Frontal cortex (tissue), 4 donors: ENCODE data around the gene CALR3. TPM values are rescaled to one million over a fixed set of nuclear protein-coding genes. Genes with fewer than 3 reads are reported as not detected.

Experiments used
- DNase-seq, 2 donors: peaks; one replicate each; pipeline ENCODE4 v3.0.0; 2012; ENCODE audit warnings: low spot score in 2 of 2
- FAIRE-seq: peaks from 2 replicates; lab custom pipeline; 2012; peaks lifted over from hg19 to GRCh38; lab: Jason Lieb, UNC
- small RNA-seq: library from RNA; depleted of rRNA; stranded (forward); fragments of <200 nt; gene quantifications from one replicate; pipeline ENCODE3, GENCODE V24; 2014
- total RNA-seq: library from RNA; depleted of rRNA; stranded (reverse); fragments of >200 nt; gene quantifications from one replicate; pipeline ENCODE4 v1.2.3, GENCODE V29; 2014
- donor health status: control.
- donor health status: control.
- donor health status: control.

The CALR3 gene
- total RNA-seq, 1 donor from 2014 or later, result not detected

DNA sequence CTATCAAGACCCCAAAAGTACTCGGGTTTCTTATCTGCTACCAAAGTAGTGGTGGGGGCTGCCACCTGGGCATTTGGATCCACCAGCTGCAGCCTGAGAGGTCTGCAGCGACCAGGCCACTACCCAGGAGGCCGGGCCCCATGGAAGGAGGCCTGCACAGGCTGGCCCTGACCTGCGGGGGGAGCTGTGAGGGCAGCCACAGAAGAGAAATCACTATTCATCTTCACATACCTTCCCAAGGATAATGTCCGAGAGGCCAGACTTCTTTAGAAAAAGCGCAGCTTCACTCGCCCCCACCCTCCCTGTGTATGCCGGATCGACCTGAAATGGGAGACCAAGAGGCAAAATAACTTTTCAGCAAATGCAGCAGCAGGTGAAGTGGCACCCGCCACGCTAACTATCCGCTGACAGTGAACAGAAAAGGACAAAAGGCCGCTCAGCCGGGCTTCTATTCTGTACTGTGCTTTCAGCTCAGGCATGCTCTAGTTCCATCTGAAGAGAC is 54.3 kb downstream of the CALR3 start:
- DNase-seq (no peak), FAIRE-seq (no peak)

DNA sequence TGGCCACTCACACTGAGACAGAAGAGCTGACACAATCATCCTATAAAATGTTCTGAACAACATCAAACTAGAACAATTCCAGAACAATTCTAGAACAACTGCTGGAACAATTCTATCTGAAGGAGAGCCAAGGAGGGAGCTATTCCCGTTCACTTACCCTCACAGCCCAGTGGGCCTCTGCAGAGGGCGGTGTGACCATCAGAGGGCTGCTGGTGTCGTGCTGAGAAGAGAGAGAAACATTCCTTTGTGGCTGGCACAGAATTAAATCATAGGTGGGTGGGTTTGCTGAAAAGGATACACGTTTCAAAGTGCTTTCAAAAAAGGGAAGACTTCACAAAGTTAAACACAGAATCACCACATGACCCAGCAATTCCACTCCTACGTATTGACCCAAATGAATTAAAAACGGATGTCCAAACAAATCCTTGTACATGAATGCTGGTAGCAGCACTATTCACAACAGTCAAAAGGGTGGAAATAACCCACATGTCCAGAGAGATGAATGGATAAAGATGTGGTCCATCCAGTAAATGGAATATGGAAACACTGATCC is 59.1 kb downstream of the CALR3 start:
- DNase-seq (no peak), FAIRE-seq (no peak)

DNA sequence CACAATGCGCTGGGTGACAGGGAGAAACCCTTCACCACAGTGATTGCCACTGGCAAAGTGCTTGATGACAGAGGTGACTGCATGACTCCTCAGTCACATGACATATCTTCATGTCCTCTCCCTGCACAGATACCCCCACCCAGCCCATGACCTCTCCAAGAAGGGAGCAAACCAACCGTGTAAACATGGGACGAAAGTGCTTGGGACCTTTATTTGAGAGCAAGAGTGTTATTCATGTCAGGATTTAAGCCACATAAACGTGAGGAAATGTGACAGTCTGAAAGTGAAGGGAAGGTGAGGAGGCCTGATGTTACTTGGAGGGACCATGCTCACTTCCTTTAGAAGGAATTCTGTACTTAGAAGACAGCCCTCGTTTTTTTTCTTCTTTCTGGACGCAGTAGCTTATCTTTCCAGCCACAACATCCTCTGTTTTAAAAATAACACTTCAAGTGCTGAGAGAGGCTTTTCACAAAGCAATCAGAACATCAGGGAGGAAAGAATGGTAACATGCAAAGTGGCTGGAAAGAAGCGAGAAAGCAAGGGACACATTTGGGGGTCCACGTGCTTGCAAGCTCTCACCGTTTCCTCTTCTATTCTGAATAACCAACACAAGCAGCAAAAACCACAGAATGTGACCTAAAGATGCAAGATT is 59.8 kb downstream of the CALR3 start:
- no peak for FAIRE-seq
- DNase-seq, result no peak

DNA sequence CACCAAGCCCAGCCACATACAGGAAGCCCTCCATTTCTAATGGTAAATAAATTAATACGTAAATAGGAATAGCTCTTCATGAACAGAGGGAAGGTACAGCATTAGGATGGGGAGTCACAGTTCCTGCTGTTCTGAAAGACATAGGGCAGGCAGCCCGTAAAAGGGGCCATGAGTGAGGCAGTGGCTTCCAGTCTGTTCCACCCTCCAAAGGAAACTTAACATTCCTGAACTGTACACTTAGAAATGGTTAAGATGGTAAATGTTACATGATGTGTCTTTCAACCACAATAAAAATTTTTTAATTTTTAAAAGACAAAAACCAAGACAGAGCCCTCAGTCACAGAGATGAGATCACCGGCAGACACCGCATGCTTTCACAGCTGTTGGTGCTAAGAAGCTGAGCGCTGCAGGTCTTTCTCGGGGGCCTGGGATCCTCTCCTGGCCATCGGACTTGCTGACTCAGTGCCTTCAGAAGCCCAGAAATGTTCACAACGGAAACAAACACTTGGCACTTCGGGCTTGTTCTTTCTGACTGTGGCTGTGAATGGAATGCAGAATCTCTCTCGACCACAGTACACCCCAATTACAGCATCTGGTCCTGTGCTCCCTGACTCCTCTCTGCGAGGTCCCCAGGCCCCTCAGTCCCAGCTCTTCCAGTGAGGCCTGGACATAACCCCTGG is 60.6 kb downstream of the CALR3 start:
- peak; percentile 39 to 52 for DNase-seq
- FAIRE-seq, result no peak

DNA sequence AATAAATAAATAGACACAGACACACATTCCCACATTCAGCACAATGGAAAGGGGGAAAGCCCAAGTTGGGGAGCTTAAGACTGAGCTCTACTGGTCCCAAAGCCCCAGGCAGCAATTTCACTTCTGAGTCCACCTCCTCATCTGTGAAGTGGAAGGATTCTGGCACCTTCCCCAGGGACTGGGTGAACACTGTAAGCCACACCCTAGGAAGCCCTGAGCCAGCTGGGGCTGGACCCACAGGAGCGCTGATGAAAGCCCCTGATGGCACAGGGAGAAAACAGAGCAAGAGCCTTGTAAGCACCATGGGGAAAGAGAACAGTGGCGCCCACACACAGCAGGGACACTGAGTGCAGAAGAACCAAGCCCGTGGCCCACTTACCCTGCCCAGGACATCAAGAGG is 62.0 kb downstream of the CALR3 start:
- DNase-seq (no peak), FAIRE-seq (no peak)

- DNase-seq (no peak), FAIRE-seq (no peak)
These were observed 66.2 kb downstream of the CALR3 start for GRCh38 chr19:16429759-16430091.

DNA sequence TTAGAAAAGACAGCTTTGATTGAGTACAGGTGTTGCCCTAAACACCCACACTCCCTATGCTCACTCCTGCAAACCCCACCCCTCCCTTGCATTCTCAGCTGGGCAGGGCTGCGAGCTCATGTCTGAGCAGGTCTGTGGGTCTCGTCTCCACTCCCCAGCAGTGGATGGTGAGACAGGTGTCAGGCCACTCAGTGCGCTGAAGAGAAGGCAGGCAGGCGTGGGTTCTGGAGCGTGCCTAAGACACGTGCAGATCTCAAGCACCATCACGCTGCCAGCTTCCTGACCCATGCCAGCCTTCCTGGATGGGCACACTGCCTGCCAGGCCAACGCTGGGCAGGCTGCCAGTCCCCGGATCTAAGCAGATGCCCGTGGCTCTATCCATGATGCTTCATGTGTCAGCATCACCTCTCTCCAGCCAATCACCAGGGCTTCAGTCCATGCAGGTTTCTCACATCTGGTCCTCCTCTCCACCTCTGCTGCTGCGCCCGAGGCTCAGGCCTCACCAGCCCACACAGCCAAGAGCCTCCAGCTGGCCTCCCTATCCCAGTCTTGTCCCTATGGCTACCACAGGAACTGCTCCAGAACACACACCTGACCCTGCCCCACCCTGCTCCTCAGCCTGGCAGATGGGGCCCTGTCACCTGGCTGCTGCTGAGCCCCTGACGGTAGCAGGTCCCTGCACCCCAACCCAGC is 66.8 kb downstream of the CALR3 start:
- FAIRE-seq (no peak), DNase-seq (peak in 1 of 2 donors; percentile 66)

Small RNA genes lying within 50 kb of the gene (small RNA-seq; reads per million reads assigned to genes)
- gene RN7SL146P, result not detected

Other genes with a start within 250 kb of the CALR3 start
- gene KLF2, start 171.3 kb downstream of the CALR3 start, total RNA-seq, result 2.4 TPM
- gene EPS15L1, start 24.2 kb downstream of the CALR3 start, total RNA-seq, result 15.1 TPM
- 3.3 TPM for gene C19orf44, start 227 bp upstream of the CALR3 start, total RNA-seq
- gene CHERP, start 46.3 kb upstream of the CALR3 start, total RNA-seq, result 5.3 TPM
- 22.8 TPM for gene SLC35E1, start 76.2 kb upstream of the CALR3 start, total RNA-seq
- 3.7 TPM for gene MED26, start 132.0 kb upstream of the CALR3 start, total RNA-seq
- 41.6 TPM for gene SMIM7, start 164.0 kb upstream of the CALR3 start, total RNA-seq
- gene TMEM38A, start 165.0 kb upstream of the CALR3 start, total RNA-seq, result 8.6 TPM
- gene NWD1, start 223.7 kb upstream of the CALR3 start, total RNA-seq, result 0.41 TPM